T-helper 17 cell (primary cell): ENCODE results near the gene ABCB11. TPM values are rescaled to one million over a fixed set of nuclear protein-coding genes. Genes with fewer than 3 reads are reported as not detected.

Experiments used
- ATAC-seq: fragments of 150-1000 bp; cut with Tn5 transposase; 2 replicates; pipeline ENCODE4 v1.10.0; 2021; ENCODE audit warnings: mild to moderate bottlenecking, moderate library complexity
- DNase-seq, 3 donors: peaks; one replicate each; pipeline versions ENCODE4 v3.0.0 to v3.0.0-alpha.2; 2020 to 2021
- H3K9me3 ChIP-seq: one replicate; pipeline ENCODE4 v1.7.0; 2013; ENCODE audit warnings: low read length, mild to moderate bottlenecking; ENCODE audit not compliant: control insufficient read depth, poor library complexity, severe bottlenecking
- H3K27ac Mint-ChIP-seq: one replicate; pipeline ENCODE4 v1.8.0; 2022; ENCODE audit warnings: mild to moderate bottlenecking, moderate library complexity, mixed read lengths
- H3K27me3 Mint-ChIP-seq: one replicate; pipeline ENCODE4 v1.8.0; 2022; ENCODE audit warnings: mixed read lengths
- H3K36me3 Mint-ChIP-seq: one replicate; pipeline ENCODE4 v1.8.0; 2022; ENCODE audit warnings: low read depth, mixed read lengths
- H3K4me1 Mint-ChIP-seq: one replicate; pipeline ENCODE4 v1.8.0; 2022; ENCODE audit warnings: mild to moderate bottlenecking, mixed read lengths
- H3K4me3 Mint-ChIP-seq: one replicate; pipeline ENCODE4 v1.8.0; 2022; ENCODE audit warnings: mild to moderate bottlenecking, moderate library complexity, mixed read lengths
- total RNA-seq, 4 donors: library from RNA in 2 of 4; stranded (reverse) in 2 of 4; gene quantifications; one replicate each; pipeline ENCODE4 v1.2.3 and lab custom pipeline; 2022 to 2026

The ABCB11 gene
- total RNA-seq, 2 donors from 2014 or later: not detected

GRCh38 chr2:168997118-168997521 is 34.0 kb downstream of the ABCB11 start:
- no peak overlapping the region for H3K27ac Mint-ChIP-seq
- peaks cover under 1% of the 10 kb centered on the region for H3K27me3 Mint-ChIP-seq
- no peaks in the 10 kb centered on the region for H3K36me3 Mint-ChIP-seq
- no peaks in the 10 kb centered on the region for H3K4me1 Mint-ChIP-seq
- no peaks in the 10 kb centered on the region for H3K9me3 ChIP-seq
- H3K4me3 Mint-ChIP-seq: no peak overlapping the region
- ATAC-seq (no peak), DNase-seq (no peak)

GRCh38 chr2:168995744-168996143 is 35.4 kb downstream of the ABCB11 start:
- no peaks in the 10 kb centered on the region for H3K4me1 Mint-ChIP-seq
- H3K4me3 Mint-ChIP-seq: no peak overlapping the region
- no peaks in the 10 kb centered on the region for H3K36me3 Mint-ChIP-seq
- no peaks in the 10 kb centered on the region for H3K27me3 Mint-ChIP-seq
- H3K9me3 ChIP-seq: no peaks in the 10 kb centered on the region
- ATAC-seq (no peak), DNase-seq (no peak)
- H3K27ac Mint-ChIP-seq: no peak overlapping the region

DNA sequence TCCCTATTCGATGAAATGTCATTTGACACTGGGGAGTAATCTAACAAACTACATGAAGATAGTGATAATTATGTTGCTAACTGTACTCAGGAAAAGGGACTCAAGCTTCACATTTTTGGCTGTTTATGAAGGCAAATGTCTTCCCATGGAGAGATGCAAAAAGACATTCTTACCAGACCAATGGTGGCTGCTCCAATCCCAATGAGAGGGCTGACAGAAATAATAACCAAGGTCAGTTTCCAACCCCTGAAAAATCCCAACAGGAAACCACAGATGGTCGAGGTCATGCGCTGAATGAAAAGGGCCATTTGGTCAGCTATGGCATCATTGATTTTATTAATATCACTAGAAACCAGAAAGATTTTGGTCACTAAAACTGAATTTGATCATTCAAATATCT is 37.6 kb downstream of the ABCB11 start:
- H3K4me1 Mint-ChIP-seq: no peaks in the 10 kb centered on the region
- ATAC-seq (no peak), DNase-seq (no peak)
- no peaks in the 10 kb centered on the region for H3K9me3 ChIP-seq
- no peak overlapping the region for H3K27ac Mint-ChIP-seq
- H3K27me3 Mint-ChIP-seq: no peaks in the 10 kb centered on the region
- no peaks in the 10 kb centered on the region for H3K36me3 Mint-ChIP-seq
- H3K4me3 Mint-ChIP-seq: no peak overlapping the region

DNA sequence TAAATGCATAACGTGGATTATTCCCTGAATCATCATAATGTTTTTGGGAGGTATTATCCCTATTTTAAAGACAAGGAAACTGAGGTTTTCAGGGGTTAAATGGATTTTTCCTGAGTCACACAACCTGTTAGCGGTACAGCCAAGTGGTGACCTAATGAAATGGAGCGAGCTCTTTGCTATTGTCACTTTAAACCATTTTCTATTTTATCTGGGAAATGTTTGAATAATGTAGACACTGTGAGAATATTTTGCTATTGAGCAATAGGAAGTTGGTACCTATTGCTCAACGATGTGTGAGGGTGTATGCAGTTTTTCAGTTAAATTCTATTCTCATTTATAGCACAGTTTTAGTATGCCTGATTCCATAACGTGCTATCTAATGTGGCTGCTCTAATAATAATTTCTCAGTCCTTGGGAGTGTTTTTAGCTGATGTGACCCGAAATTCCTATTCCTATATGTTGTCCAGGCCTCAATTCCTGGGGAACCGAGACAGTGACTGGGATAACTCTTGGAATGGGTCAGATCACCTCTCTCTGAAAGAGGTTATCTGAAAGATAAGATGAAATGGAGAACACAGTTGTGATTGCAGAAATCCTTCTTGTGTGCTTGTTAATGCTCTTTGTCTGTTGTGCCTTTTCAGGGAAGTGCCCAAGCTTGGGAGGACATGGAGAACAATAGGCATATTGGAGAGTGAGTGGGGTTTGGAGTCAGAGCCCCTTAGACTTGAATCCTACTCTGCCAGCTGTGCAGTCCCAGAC is 38.4 kb downstream of the ABCB11 start:
- Mint-ChIP-seq H3K4me1 (no peaks in the 10 kb centered on the region), H3K36me3 (no peaks in the 10 kb centered on the region), H3K4me3 (no peak overlapping the region), H3K27ac (no peak overlapping the region), H3K27me3 (no peaks in the 10 kb centered on the region)
- no peaks in the 10 kb centered on the region for H3K9me3 ChIP-seq
- DNase-seq (no peak), ATAC-seq (no peak)

DNA sequence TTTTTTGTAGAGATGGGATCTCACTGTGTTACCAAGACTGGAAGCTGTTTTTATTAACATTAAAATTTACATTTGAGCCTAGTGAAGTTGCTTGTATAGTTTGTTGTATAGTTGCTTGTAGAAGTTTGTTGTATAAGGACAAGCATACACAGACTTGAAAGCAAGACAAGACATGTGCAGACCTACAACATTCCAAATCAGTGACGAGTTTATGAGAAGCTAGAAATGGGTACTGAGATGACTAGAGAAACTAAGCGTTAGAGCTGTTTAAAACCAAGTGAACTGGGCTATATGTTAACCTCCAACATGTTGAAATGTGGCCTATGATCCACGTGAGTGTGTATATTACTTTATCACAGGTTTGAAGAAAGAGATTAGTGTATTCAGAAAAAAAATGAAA is 39.1 kb downstream of the ABCB11 start:
- DNase-seq (no peak), ATAC-seq (no peak)
- Mint-ChIP-seq H3K4me1 (no peaks in the 10 kb centered on the region), H3K36me3 (no peaks in the 10 kb centered on the region), H3K27ac (no peak overlapping the region), H3K27me3 (no peaks in the 10 kb centered on the region), H3K4me3 (no peak overlapping the region)
- H3K9me3 ChIP-seq: no peaks in the 10 kb centered on the region

DNA sequence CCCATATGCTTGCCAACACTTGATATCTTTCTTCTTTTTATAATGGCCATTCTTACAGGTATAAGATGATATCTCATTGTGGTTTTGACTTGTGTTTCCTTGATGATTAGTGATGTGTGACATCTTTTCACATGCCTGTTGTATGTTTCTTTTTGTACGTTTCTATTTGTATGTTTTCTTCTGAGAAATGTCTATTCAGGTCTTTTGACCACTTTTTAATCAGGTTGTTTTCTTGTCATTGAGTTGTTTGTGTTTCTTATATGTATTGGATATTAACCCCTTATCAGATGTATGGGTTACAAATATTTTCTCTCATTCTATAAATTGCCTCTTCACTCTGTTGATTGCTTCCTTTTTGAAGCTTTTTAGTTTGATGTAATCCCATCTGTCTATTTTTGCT is 42.4 kb downstream of the ABCB11 start:
- H3K4me1 Mint-ChIP-seq: no peaks in the 10 kb centered on the region
- no peaks in the 10 kb centered on the region for H3K36me3 Mint-ChIP-seq
- H3K27ac Mint-ChIP-seq: no peak overlapping the region
- ATAC-seq: no peak
- H3K9me3 ChIP-seq: no peaks in the 10 kb centered on the region
- H3K4me3 Mint-ChIP-seq: no peak overlapping the region
- peaks cover 2% of the 10 kb centered on the region for H3K27me3 Mint-ChIP-seq
- no peak for DNase-seq

GRCh38 chr2:168986398-168986943 is 44.7 kb downstream of the ABCB11 start:
- no peak overlapping the region for H3K27ac Mint-ChIP-seq
- no peaks in the 10 kb centered on the region for H3K4me1 Mint-ChIP-seq
- ATAC-seq (no peak), DNase-seq (no peak)
- no peaks in the 10 kb centered on the region for H3K36me3 Mint-ChIP-seq
- H3K4me3 Mint-ChIP-seq: no peak overlapping the region
- H3K27me3 Mint-ChIP-seq: peaks cover 5% of the 10 kb centered on the region
- no peaks in the 10 kb centered on the region for H3K9me3 ChIP-seq

- DNase-seq (no peak), ATAC-seq (no peak)
- no peak overlapping the region for H3K4me3 Mint-ChIP-seq
- H3K4me1 Mint-ChIP-seq: no peaks in the 10 kb centered on the region
- H3K36me3 Mint-ChIP-seq: peaks cover 2% of the 10 kb centered on the region
- H3K27ac Mint-ChIP-seq: no peak overlapping the region
- peaks cover 5% of the 10 kb centered on the region for H3K27me3 Mint-ChIP-seq
- no peaks in the 10 kb centered on the region for H3K9me3 ChIP-seq
These were observed 49.5 kb downstream of the ABCB11 start for GRCh38 chr2:168981651-168982050.

DNA sequence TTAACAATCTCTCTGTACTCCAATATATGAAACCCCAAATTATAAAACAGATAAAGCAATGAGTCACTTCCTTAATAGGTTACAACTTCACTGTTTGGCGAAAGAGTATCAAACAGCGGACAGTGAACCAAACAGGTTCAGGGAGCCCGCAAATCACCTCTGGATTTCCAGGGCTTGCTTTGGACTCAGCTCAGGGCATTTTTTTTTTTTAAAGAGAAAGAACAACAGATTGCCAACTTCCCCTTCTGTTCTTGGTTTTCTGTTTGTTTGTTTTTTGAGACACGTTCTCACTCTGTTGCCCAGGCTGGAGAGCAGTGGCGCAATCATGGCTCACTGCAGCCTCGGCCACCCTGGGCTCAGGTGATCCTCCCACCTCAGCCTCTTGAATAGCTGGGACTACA is 52.7 kb downstream of the ABCB11 start:
- ATAC-seq: no peak
- Mint-ChIP-seq H3K4me3 (no peak overlapping the region), H3K27ac (no peak overlapping the region), H3K4me1 (peaks cover 2% of the 10 kb centered on the region), H3K27me3 (peaks cover under 1% of the 10 kb centered on the region), H3K36me3 (peaks cover 2% of the 10 kb centered on the region)
- no peak for DNase-seq
- H3K9me3 ChIP-seq: no peaks in the 10 kb centered on the region

GRCh38 chr2:168977608-168978007 is 53.5 kb downstream of the ABCB11 start:
- H3K4me1 Mint-ChIP-seq: peaks cover 2% of the 10 kb centered on the region
- H3K9me3 ChIP-seq: no peaks in the 10 kb centered on the region
- no peaks in the 10 kb centered on the region for H3K27me3 Mint-ChIP-seq
- ATAC-seq (no peak), DNase-seq (no peak)
- peaks cover 2% of the 10 kb centered on the region for H3K36me3 Mint-ChIP-seq
- H3K4me3 Mint-ChIP-seq: no peak overlapping the region
- no peak overlapping the region for H3K27ac Mint-ChIP-seq

GRCh38 chr2:168976034-168976654 is 55.0 kb downstream of the ABCB11 start:
- H3K36me3 Mint-ChIP-seq: peaks cover 2% of the 10 kb centered on the region
- DNase-seq: no peak

DNA sequence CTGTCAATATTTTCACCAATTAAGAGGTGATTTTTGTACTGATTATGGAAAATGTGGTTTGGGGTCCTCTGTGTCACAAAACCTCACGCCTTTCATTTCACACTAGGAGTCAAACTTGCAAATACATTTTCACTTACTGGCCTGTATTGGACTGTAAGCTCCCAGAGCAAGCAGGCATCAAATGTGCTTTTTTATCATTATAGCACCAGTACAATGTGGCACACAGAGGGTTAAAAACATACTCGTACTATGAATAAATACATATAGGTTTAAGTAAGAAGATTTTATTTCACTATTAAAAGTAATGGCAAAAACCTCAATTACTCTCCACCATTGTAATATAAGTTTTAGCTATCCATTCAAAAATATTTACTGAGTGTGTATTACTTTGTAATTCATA is 56.7 kb downstream of the ABCB11 start:
- DNase-seq: no peak
- Mint-ChIP-seq H3K4me3 (no peak overlapping the region), H3K36me3 (peaks cover 2% of the 10 kb centered on the region), H3K4me1 (peaks cover 2% of the 10 kb centered on the region), H3K27ac (no peak overlapping the region), H3K27me3 (no peaks in the 10 kb centered on the region)
- no peaks in the 10 kb centered on the region for H3K9me3 ChIP-seq
- ATAC-seq: no peak

More at GRCh38 chr2:168976034-168976654, 55.0 kb downstream of the ABCB11 start:
- H3K4me3 Mint-ChIP-seq: no peak overlapping the region
- H3K4me1 Mint-ChIP-seq: peaks cover 2% of the 10 kb centered on the region
- H3K27ac Mint-ChIP-seq: no peak overlapping the region
- no peaks in the 10 kb centered on the region for H3K9me3 ChIP-seq
- no peaks in the 10 kb centered on the region for H3K27me3 Mint-ChIP-seq
- ATAC-seq: no peak

DNA sequence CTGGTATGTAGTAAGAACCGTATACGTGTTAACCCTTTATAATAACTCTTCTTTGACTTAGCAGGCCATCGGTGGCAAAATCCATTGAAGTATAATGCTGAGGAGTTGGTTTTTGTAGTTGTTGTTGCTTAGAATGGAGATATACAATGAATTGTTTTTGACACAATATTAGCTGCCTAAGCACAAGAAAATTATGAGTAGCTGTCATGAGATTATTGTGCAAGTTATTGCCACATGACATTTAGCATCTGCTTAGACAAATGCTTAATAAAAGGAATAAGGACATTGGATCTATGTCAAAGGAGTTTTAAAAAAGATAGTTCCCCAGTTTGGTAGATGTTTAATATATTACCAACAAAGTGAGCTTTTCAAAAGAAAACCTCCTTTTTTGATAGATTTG is 59.9 kb downstream of the ABCB11 start:
- no peaks in the 10 kb centered on the region for H3K9me3 ChIP-seq
- Mint-ChIP-seq H3K36me3 (no peaks in the 10 kb centered on the region), H3K27me3 (no peaks in the 10 kb centered on the region), H3K4me1 (peaks cover 2% of the 10 kb centered on the region), H3K27ac (no peak overlapping the region), H3K4me3 (no peak overlapping the region)
- ATAC-seq: no peak
- DNase-seq: no peak
